HCEC 1CT (cell line): ENCODE measurements around the gene HRG.
"Not testable (repeated sequence)": the region's sequence is repeated elsewhere in the genome, so short reads cannot be mapped to it uniquely, and the experiment has no call there.

Experiments
- DNase-seq: peaks from one replicate; pipeline ENCODE4 v3.0.0-alpha.2; 2017

Gene HRG

DNA sequence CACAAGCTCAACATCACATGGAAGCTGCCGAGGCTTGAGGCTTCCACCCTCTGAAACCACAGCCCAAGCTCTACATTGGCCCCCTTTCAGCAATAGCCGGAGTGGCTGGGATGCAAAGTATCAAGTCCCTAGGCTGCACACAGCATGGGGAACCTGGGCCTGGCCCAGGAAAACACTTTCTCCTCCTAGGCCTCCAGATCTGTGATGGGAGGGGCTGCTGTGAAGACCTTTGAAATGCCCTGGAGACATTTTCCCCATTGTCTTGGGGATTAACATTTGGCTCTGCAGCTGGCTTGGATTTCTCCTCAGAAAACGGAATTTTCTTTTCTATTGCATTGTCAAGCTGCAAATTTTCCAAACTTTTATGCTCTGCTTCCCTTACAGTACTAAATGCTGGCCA is 18.2 kb downstream of the HRG start:
- DNase-seq: no peak

- DNase-seq: not testable (repeated sequence)
Measured at GRCh38 chr3:186686475-186686874, 20.7 kb downstream of the HRG start.

DNA sequence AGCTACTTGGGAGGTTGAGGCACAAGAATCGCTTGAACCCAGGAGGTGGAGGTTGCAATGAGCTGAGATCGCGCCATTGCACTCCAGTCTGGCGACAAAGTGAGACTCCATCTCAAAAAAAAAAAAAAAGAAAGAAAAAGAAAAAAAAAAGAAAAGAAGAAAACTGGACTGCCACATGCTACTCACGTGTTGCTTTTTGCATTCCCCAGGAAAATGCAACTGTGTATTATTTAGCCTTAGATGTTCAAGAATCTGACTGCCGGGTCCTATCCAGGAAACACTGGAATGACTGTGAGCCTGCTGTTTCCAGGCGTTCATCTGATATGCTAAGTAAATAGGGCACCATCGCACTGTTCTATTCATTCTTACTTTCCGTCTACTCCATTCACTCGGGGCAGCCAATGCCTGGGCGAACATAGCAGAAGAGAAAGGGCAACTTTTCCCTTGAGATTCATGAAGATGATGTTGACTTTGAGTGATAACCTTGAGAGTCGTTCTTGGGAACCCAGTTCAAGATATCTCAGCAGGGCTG is 21.4 kb downstream of the HRG start:
- DNase-seq: no peak

DNA sequence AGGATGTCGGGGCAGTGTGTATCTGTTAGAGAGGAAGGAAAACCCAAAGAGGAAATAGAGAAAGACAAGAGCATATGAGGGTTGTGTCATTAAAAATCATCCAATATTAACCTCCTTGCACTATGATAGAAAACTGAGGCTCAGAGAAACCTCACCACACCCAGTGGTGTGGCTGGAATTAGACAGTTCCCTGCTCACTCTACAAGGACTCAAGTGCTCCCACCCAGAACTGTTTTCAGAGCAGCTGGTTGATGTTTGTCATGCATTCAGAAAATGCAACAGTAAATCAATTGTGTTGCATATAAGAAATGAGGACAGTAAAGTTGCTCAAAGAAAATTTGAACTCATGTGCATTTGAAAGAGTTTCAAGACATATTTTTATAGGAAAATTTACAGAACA is 24.5 kb downstream of the HRG start:
- not testable (repeated sequence) for DNase-seq

DNA sequence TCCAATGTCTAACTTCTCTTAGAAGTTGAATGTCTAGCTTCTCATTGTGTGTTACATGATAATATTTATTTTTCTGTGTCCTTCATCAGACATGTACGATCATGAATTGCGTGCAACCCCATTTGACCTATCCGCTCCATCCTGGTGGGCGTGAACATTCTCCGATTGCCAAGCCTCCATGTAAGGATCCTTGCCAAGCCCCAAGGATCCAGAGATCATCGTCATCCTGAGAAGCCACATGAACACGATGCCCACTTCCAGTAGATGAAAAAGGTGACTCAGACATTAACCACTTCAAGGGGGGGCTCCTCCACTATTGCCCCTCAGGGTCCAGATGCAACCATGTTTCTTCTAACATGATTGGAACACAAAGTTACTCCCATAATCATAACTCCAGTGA is 25.9 kb downstream of the HRG start:
- no peak for DNase-seq

DNA sequence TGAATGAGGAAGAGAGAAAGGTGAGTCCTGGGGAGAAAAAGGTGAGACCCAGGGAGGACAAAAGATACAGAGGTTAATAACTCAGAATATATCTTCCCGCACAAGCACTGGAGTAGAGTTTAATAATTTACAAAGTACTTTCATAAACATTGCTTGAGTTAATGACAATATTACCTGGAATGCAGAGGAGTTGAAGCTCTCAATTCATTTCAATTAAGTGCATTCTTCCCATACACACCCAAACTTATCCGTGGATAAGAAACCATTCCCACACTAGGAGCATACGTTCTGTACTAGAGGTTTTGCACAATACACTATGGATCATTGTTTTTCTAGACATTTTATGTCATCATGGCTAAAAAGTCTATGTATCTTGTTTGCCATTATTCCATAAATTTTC is 28.0 kb downstream of the HRG start:
- DNase-seq: no peak

GRCh38 chr3:186694288-186695032 is 28.6 kb downstream of the HRG start:
- DNase-seq: no peak

- DNase-seq: no peak
Measured at GRCh38 chr3:186696522-186696921, 30.7 kb downstream of the HRG start.

DNA sequence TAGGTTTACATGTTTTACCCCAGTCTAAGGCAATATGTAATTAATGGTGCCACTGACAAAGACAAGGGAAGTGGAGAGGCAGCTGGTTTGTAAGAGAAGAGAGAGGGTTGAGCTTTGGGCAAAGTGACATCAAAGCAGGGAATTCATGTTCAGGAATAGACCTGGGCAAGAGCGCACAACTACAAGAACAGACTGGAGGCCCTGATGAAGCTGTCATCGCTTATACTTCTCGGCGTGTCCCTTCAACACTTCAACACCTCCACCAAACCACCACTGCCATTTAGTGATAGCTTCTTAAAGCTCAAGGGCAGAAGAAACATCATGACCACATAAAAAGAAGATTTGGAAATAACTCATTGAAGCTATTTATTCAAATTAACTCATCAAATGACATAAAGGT is 31.7 kb downstream of the HRG start:
- no peak for DNase-seq

DNA sequence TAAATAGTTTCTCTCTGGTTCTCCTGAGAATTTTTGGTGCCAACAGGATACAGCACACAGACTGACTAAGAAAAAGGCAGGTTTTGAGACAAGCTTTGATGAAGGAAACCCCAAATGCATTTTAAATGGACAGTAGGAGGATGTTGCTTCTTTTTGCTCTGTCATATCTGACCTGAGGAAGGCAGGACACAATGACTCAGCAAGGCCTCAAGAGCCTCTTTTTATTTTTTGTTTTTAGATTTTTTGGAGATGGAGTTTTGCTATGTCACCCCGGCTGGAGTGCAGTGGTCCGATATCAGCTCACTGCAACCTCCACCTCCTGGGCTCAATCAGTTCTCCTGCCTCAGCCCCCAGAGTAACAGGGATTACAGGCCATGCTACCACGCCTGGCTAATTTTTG is 34.5 kb downstream of the HRG start:
- DNase-seq: no peak

- DNase-seq: not testable (repeated sequence)
Measured at GRCh38 chr3:186702451-186702850, 36.6 kb downstream of the HRG start.

DNA sequence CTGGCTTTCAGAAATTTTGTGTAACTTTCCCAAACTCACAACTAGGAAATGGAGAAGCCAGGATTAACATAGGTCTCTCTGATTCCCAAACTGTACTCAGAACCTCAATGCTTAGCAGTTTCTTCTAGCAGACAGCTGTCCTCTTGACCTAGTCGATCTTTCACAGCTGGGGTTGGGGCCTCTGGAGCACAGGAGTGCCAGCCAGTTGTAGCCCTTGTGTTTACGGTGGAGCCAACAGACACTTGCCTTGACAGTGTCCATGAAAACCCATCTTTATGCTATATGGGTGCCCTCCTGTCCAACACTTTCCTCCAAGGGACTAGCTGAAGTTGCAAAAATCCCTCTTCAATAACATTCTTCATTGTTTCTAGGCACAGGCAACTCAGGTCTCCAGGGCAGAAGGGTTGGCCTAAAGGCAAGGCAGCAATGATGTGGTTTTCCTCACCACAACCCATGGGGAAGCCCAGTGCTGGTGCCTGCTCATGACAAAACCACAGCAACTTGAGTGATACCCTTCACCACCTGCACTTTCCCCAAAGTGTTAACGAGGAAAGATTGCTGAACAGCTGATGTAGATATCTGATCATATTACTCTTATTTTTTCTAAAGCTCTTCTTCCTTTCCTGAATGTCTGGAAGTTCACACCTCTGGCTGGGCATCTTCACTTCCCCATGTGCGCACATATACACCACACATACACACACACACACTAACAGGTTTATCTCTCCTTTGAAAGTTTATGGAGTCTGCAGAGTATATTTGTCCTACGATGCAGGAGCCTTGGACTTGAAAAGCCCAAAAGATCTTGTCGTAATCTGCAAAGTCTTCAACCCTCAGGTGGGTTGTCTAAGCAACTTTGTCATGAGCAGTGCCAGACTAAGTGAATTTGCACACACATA is 40.3 kb downstream of the HRG start:
- DNase-seq: no peak

- no peak for DNase-seq
Measured at GRCh38 chr3:186708983-186709679, 43.3 kb downstream of the HRG start.

- not testable (repeated sequence) for DNase-seq
Measured at GRCh38 chr3:186710694-186711093, 44.9 kb downstream of the HRG start.

- no peak for DNase-seq
Measured at GRCh38 chr3:186713499-186713898, 47.7 kb downstream of the HRG start.

- no peak for DNase-seq
Measured at GRCh38 chr3:186717039-186717457, 51.2 kb downstream of the HRG start, which contains the start of gene KNG1. KNG1 (plus strand) TSS chr3:186717359; CDS start chr3:186717543, 184 bp downstream.

- no peak for DNase-seq
Measured at GRCh38 chr3:186719945-186720739, 54.3 kb downstream of the HRG start.

DNA sequence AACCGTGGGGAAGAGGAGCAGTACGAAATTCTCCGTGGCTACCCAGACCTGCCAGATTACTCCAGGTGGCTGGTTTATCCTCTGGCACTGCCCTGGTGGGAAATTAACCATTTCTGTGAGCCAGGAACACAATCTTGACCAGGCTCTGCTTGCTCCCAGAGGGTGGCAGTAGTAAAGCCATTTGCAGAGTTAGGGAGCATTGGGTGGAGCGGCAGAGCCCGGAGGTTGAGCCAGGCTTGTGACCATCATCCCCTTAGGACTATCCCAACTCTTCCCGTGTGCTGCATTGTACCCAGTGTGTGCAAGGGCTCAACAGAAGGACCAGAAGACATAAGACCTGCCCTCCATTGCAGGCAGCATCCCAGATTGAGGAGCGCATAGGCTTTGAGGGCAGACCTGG is 56.6 kb downstream of the HRG start:
- DNase-seq: peak; percentile 21

DNA sequence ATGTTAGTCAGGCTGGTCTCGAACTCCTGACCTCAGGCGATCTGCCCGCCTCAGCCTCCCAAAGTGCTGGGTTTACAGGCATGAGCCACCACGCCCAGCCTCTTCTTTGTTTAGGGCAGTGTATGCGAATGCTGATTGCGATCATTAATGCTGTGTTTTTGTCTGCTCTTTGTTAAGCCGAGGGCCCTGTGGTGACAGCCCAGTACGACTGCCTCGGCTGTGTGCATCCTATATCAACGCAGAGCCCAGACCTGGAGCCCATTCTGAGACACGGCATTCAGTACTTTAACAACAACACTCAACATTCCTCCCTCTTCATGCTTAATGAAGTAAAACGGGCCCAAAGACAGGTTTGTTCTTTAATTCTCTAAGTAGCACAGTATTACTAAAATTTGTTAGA is 59.1 kb downstream of the HRG start:
- no peak for DNase-seq
